ENCODE results near the gene JPH4. TPM values are rescaled to one million over a fixed set of nuclear protein-coding genes. Genes with fewer than 3 reads are reported as not detected.

The JPH4 gene
- total RNA-seq, 1 experiment from 2014 or later: not detected

- no peak for TF ChIP-seq EZH2 (IDR thresholded peaks at IDR 0.05; ENCODE audit: borderline replicate concordance, low read depth, low read length, poor library complexity, severe bottlenecking)
- TF ChIP-seq CTCF (conservative IDR thresholded peaks at IDR 0.05; ENCODE audit: low read depth, low read length): no peak
- no TSS peak for BruUV-seq (replicated peaks)
- intact Hi-C loops (cut with micrococcal nuclease; ENCODE audit: unreplicated experiment): no loop called here
- no peak for DNase-seq (ENCODE audit: low spot score)
- ChIA-PET CTCF (no interaction called here), POLR2A (ENCODE audit: low non-redundant PET) (no interaction called here)
- no peaks in the 10 kb centered on the region for H3K4me1 ChIP-seq (ENCODE audit: insufficient read depth, low read length, poor library complexity, severe bottlenecking)
- no peaks in the 10 kb centered on the region for H3K9me3 ChIP-seq (ENCODE audit: low read depth, low read length, poor library complexity, severe bottlenecking)
- H3K27me3 ChIP-seq (replicated peaks; ENCODE audit: insufficient read depth, low read depth, low read length, poor library complexity): no peaks in the 10 kb centered on the region
- no peak overlapping the region for H3K27ac ChIP-seq (ENCODE audit: low read depth, low read length, poor library complexity, severe bottlenecking)
- no peak overlapping the region for H3K4me3 ChIP-seq (ENCODE audit: low read depth, low read length, poor library complexity, severe bottlenecking)
- no peaks in the 10 kb centered on the region for H3K36me3 ChIP-seq (ENCODE audit: insufficient read depth, low read length, poor library complexity, severe bottlenecking)
These were observed 26.1 kb upstream of the JPH4 start for GRCh38 chr14:23604675-23605170.

GRCh38 chr14:23604148-23604547 is 25.6 kb upstream of the JPH4 start:
- Histone ChIP-seq H3K4me3 (ENCODE audit: low read depth, low read length, poor library complexity, severe bottlenecking) (no peak overlapping the region), H3K27ac (ENCODE audit: low read depth, low read length, poor library complexity, severe bottlenecking) (no peak overlapping the region), H3K36me3 (ENCODE audit: insufficient read depth, low read length, poor library complexity, severe bottlenecking) (no peaks in the 10 kb centered on the region), H3K4me1 (ENCODE audit: insufficient read depth, low read length, poor library complexity, severe bottlenecking) (no peaks in the 10 kb centered on the region), H3K9me3 (ENCODE audit: low read depth, low read length, poor library complexity, severe bottlenecking) (no peaks in the 10 kb centered on the region), H3K27me3 (replicated peaks; ENCODE audit: insufficient read depth, low read depth, low read length, poor library complexity) (no peaks in the 10 kb centered on the region)
- POLR2A ChIA-PET (ENCODE audit: low non-redundant PET): no interaction called here
- intact Hi-C loops (cut with micrococcal nuclease; ENCODE audit: unreplicated experiment): no loop called here
- no peak for DNase-seq (ENCODE audit: low spot score)
- CTCF ChIA-PET: no interaction called here
- TF ChIP-seq CTCF (conservative IDR thresholded peaks at IDR 0.05; ENCODE audit: low read depth, low read length) (no peak), EZH2 (IDR thresholded peaks at IDR 0.05; ENCODE audit: borderline replicate concordance, low read depth, low read length, poor library complexity, severe bottlenecking) (no peak)
- no TSS peak for BruUV-seq (replicated peaks)

GRCh38 chr14:23603103-23603502 is 24.5 kb upstream of the JPH4 start:
- BruUV-seq (replicated peaks): no TSS peak
- TF ChIP-seq CTCF (conservative IDR thresholded peaks at IDR 0.05; ENCODE audit: low read depth, low read length): no peak
- no peak for TF ChIP-seq EZH2 (IDR thresholded peaks at IDR 0.05; ENCODE audit: borderline replicate concordance, low read depth, low read length, poor library complexity, severe bottlenecking)
- Histone ChIP-seq H3K27ac (ENCODE audit: low read depth, low read length, poor library complexity, severe bottlenecking) (no peak overlapping the region), H3K9me3 (ENCODE audit: low read depth, low read length, poor library complexity, severe bottlenecking) (no peaks in the 10 kb centered on the region), H3K27me3 (replicated peaks; ENCODE audit: insufficient read depth, low read depth, low read length, poor library complexity) (no peaks in the 10 kb centered on the region), H3K4me3 (ENCODE audit: low read depth, low read length, poor library complexity, severe bottlenecking) (no peak overlapping the region), H3K36me3 (ENCODE audit: insufficient read depth, low read length, poor library complexity, severe bottlenecking) (no peaks in the 10 kb centered on the region), H3K4me1 (ENCODE audit: insufficient read depth, low read length, poor library complexity, severe bottlenecking) (no peaks in the 10 kb centered on the region)
- ChIA-PET CTCF (no interaction called here), POLR2A (ENCODE audit: low non-redundant PET) (no interaction called here)
- DNase-seq (ENCODE audit: low spot score): no peak
- intact Hi-C loops (cut with micrococcal nuclease; ENCODE audit: unreplicated experiment): no loop called here

Measured in A673 (cell line).